NCI-H1048 (cell line): Measurements from ENCODE around the gene TEAD4.
A peak's percentile ranks its signal among the peaks of the same experiment; 100 is the strongest.
"Not testable (repeated sequence)": the region's sequence is repeated elsewhere in the genome, so short reads cannot be mapped to it uniquely, and the experiment has no call there.

Source experiments
- DNase-seq: peaks from one replicate; lab custom pipeline; 2025; lab: John Stamatoyannopoulos, UW

The TEAD4 gene

DNA sequence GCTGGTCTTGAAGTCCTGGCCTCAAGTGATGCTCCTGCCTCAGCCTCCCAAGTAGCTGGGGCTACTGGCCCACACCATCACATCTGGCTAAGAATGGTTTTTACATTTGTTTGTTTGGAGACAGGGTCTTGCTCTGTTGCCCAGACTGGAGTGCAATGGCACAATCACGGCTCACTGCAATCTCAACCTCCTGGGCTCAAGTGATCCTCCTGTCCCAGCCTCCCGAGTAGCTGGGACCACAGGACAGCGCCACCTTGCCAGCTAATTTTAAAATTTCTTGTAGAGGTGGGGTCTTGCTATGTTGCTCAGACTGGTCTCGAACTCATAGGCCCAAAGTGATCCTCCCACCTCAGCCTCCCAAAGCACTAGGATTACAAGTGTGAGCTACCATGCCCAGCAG, 89.3 kb downstream of the TEAD4 start:
- DNase-seq, result no peak

GRCh38 chr12:3049176-3049575, 90.0 kb downstream of the TEAD4 start:
- no peak for DNase-seq

DNA sequence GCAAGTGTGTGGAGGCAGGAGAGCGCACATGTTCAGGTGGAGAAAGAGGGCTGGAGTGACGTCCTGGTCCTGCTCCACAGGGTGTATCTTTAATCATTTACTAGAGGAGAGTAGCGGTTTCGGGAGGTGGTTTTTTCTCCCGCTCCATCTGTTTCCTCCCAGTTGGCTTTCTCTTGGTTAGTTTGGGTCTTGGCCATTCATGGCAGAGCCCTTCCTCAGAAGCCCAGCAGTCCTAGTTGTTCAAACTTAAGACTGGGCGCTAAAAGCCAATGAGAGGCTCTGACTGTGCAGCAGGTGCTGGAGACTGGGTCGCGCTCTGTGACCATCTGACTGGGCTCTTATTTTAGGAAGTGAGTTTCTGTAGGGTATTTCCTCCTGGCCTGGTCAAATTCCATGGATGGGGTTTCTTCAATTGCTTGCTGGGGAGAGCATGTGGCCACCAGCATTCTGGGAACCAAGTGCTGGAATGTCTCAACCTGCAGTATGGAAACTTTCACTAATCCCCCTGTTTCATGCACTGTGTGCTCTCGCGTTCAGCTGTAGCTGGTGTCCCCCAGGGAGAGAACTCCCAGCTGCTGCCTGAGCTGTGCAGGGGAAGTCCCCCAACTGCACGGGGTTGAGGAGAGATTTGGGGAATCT, 90.5 kb downstream of the TEAD4 start:
- no peak for DNase-seq

DNA sequence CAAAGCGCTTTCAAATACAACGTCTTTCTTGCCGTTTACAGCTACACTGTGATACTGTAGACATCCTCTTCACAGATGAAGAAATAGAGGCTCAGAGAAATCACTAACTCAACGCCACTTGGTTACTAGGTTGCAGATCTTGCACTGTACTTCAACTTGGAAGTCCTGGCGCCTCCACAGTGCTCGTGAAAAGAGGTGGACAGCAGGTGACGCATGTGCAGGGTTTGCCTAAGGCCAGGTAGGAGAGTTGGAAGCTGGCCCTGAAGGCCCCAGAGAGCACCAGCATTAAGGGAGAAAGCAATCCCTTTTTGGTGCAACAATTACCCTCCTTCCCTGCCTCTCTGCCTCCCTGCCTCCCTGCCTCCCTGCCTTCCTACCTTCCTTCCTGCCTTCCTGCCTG, 95.2 kb downstream of the TEAD4 start:
- no peak for DNase-seq

- no peak for DNase-seq
These were observed 96.0 kb downstream of the TEAD4 start for GRCh38 chr12:3055026-3055703.

GRCh38 chr12:3055704-3056467, 96.7 kb downstream of the TEAD4 start:
- DNase-seq, result no peak

- no peak for DNase-seq
These were observed 101.9 kb downstream of the TEAD4 start for GRCh38 chr12:3061059-3061458.

DNA sequence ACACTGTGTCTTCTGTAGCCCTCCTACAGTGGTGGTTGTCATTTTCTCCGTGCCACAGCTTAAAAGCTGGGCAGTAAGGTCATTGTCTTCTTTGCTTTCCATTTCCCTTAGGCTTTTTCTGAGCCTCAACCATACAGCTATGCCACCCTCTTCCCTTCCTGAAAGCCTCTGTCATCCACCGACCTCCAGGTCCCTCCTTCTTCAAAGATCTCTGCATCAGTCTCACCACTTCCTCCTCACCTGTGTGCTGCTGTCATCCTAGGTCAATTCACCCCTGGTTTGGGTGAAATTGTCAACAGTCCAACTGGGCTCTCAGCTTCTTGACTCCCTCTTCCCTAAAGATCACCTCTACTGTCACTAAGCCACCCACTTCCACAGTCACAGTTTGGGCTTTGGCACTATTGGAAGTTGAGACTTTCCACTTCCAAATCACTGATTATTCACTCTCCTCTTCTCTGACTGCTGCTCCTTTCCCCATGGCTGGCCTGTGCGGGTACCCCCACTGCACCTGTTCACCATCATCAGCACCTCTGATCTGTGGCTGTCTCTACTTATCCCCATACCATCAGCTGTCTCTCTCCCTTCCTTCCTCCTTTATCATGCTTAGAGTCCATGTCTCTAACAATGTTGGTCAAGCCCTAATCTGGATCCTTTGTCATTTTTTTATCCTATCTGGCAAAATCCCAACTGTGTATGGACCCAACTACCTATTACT, 102.5 kb downstream of the TEAD4 start:
- no peak for DNase-seq

DNA sequence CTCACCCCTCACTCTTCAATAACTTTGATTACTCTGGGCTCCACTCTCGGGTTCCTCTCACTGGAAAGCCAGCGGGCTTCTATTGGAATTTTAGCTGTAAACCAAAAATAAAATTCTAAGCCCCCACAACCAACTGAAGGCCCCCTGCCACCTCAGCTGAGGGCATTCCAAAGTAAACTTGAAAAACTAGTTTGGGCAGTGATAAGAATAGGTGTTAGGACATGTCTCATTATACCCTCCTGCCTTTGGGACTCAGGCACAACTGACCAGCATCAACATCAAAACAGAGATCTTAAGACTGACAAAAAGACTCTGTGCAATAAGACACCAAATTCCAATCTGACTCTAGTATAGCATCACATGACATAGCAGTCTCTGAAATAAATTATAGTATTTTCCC, 106.1 kb downstream of the TEAD4 start:
- DNase-seq, result no peak

- not testable (repeated sequence) for DNase-seq
These were observed 106.6 kb downstream of the TEAD4 start for GRCh38 chr12:3065846-3066245.

DNA sequence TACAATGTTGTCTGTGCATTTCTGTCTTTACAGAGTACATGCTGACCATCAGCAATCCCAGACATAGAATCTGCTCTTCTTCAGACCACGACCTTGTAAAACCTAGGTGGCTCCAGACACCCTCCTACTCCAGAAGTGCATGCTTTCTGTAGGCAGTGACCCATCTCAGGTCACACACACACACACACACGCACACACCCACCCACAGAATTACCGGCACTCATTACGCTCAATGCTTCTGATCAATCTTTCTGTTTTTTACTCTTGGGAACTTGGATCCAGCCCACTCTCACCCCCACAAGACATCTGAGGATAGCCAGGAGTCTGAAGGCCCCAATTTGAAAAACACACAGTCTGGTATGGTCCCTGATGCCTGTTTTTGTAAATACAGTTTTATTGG, 110.5 kb downstream of the TEAD4 start:
- DNase-seq, result no peak

GRCh38 chr12:3071107-3071506, 111.9 kb downstream of the TEAD4 start:
- no peak for DNase-seq

GRCh38 chr12:3071710-3072109, 112.5 kb downstream of the TEAD4 start:
- no peak for DNase-seq

DNA sequence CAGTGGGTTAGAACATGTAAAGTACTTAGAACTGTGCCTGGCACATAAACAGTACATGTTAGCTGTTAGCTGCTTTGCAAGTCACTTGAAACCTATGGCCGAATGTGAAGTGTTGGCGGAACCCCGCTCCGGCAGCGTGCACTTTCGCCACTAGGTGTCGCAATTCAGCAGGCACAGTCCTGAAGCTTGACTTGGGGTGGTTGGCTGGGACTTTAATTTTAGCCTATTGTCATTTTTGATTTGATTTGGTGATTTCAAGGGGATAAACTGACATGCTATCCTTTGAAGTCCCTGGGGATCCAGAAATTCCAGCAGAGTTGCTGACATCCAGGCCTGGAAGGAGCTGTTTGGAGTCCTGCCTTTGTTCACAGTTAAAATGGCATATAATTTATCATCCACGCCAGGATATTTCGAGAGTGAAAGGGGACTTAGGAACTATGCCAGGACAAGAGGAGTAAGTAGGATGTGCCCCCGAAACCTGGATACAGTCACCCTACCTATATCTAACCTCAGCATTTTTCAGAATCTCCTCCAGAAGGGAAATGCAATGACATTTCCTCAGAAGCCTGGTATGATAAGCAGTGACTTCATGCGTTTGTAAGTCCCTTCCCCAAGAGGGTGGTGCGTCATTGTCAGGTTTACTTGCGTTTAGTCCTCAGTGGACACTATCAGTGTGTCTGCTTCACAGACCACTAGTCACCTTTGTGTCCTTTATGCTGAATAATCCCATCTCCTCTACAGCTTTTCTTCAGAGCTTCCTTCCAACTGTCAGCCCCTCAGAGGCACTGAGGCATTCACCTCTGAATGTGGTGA, 114.4 kb downstream of the TEAD4 start:
- peak; percentile 34 for DNase-seq

DNA sequence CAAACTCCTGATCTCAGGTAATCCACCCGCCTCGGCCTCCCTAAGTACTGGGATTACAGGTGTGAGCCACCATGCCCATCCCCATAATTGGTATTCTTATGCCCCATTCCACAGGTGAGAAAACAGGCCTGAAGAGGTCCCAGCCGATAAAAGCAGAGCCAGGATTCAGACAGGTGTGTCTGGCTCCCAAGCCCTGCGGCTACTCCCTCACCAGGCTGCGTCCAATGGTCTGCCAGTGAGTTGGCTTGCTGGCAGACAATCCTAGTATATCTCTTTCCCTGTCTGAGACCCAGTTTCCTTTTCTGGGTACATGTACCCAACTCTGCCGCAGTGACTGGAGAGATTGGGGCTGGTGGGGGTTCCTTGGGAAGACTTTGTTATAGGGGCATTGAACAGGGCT, 116.1 kb downstream of the TEAD4 start:
- no peak for DNase-seq

- DNase-seq, result peak; percentile 23
These were observed 117.8 kb downstream of the TEAD4 start, which contains the start of gene TSPAN9 for GRCh38 chr12:3076730-3077571. TSPAN9 (plus strand) TSS chr12:3077379; CDS start chr12:3201194, 123,815 bp downstream.

DNA sequence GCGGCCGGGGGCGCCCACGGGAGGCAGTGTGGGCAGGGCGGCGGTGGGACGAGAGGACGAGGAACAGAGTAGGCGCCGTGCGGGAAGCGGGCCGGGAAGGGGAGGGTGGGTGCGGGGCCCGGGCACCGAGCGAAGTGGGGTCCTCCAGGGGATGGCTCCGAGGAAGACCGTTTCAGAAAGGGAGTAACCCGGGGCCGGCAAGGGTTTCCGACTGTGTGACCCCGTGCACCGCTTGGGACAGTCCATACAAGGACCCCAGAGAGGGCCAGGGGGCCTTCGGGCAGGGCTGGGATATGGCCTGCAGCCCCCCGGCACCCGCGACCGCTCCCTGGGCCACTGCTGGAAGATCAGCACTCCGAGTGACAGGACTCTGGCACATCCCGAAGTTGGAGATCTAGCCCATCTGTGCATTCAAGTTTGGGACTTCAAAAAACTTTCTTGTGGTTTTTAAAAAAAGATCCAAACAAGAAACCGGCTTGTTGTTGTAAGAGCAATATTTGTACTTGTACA, 118.4 kb downstream of the TEAD4 start:
- no peak for DNase-seq

GRCh38 chr12:3078086-3078820, 119.1 kb downstream of the TEAD4 start:
- DNase-seq, result no peak

DNA sequence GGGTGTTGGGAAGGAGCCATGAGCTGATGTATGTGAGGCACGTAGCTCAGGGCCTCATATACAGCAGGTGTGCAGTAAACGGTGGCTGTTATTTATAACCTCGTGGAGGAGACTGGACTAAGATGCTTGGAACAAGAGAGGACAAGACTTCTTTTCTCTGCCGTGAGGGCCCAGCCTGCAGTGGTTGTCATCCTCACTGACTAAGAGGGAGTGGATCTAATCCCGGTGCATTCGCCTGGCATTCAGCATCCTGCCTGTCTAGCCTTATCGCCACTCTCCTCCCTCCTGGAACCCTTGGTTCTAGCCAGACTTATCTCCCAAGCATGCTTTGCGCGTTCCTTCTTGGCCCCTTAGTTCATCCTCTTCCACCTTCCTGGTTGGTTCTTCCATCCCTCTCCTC, 121.9 kb downstream of the TEAD4 start:
- DNase-seq, result no peak

DNA sequence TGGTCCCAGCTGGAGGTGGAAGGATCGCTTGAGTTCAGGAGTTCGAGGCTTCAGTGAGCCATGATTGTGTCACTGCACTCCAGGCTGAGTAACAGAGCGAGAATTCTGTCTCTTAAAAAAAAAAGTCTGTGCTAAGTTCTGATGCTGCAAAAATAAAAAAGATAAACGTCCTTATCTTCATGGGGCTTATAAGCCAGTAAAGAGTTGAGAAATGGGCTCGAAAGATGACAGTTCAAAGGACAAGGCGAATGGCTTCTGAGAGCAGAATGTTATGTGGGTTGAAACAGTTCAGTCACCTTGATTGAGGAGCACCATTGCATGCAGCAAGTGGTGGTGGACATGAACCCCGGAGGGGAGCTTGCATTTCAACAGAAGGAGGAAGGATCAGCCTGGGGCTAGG, 122.7 kb downstream of the TEAD4 start:
- DNase-seq, result no peak
